ENCODE data around the gene DOP1A.

The DOP1A gene

GRCh38 chr6:83072726-83073125 is 5.3 kb downstream of the DOP1A start:
- DNase-seq = no peak

DNA sequence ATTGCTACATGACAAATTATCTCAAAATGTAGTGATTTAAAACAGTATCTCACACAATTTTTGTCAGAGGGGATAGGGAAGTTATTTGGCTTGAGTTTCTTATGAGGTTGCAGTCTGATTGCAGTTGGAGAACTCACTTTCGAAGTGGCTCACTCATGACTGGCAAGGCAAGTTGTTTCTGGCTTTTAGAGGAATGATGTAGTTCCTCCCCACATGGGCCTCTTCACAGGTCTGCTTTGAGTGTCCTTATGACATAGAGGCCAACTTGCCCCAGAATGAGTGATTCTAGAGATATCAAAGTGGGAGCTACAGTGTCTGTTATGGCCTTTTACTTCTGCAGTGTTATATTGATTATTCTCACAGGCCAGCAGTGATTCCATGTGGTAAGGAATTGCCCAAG is 6.1 kb downstream of the DOP1A start:
- no peak for DNase-seq

DNA sequence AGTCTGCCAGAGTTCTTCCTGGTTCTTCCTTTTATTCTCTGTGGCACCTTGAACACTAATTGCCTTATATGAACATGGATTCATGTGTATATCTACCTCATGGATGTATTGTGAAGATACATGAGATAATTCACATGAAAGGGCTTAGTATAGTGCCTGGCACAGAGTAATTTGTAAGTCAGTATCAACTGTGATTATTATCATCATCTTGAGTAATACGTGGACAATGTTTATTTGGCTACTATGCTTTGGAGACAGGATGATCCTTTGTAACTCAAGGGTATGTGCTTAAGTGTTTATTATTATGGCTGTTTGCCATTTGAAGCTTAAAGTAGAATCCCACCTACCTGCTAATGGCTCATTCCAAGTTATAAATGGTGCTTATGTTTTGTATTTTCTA is 16.0 kb downstream of the DOP1A start:
- DNase-seq = no peak

DNA sequence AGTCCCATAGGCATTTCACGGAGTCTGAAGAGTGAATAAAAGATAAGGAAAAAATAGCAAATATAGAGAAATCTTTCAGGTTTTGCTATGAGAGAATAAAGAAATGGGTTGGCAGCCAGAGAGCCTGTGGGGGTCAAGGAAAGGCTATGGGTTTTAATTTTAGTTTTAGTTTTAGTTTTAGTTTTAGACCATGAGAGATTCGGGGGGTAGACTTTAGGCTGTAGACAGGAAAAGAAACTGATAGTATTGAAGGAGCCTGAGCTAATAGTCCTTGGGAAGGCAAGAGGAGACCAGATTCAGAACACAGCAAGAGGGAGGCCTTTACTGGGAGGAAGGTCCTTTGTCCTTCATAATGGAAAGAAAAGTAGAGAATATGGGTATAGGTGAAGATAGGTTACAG is 19.3 kb downstream of the DOP1A start:
- no peak for DNase-seq

DNA sequence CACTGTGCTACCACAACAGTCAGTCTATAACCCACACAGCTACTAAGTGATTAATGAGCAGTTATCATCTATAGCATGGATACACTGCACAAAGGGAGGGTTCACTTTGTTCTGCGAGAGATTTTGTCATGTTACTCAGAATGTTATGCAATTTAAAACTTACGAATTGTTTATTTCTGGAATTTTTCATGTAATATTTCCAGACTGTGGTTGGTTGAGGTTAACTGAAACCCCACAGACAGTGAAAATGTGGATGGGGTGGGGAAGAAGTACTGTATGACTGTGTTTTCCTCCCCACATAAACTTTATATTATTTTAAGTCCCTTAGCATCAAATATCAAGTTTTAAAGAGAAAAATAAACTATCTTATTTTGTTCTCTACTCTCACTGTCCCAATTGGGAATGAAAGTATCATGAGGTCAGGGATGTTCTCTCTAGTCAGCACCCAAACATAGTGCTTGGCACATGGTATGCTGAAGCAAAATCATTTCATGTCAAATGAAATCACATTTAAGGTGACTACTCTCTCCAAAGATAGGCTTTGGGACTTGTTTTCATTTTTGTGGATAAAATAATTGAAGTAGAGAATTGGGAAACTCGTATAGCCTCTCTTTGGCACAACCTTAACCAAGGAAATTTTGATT is 25.4 kb downstream of the DOP1A start:
- no peak for DNase-seq

DNA sequence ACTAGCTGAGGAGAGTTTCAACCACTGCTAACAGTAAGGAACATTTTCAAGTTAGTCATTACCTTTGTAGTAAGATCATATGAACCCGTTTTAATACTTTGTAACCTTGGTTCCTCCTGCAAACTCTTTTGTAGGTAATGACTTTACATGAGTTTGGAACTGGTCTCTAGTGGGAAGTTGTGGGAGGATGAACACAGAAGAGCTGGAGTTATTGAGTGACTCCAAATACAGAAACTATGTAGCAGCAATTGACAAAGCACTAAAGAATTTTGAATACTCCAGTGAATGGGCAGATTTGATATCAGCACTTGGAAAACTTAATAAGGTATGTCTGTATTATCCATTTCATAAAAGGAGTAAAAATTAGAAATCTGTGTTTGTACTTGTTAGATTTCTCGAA is 29.3 kb downstream of the DOP1A start:
- no peak for DNase-seq

DNA sequence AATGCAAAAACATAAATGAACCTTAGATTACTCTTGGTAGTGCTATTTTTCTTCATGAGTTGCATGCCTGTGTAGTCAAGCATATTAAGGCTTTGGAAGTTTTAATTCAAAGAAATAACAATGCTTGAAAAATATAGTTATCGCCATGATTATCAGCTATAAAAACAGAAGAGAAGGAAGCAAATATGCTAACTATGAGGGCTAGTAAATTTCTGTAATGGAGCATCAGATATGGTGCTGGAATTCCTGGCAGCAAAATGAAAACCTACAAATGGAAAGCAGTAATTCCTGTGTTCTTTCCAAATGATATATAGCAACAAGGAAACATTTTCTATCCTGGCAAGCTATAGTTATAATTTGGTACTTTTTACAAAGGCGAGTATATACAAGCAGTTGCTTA is 29.7 kb downstream of the DOP1A start:
- DNase-seq = no peak

DNA sequence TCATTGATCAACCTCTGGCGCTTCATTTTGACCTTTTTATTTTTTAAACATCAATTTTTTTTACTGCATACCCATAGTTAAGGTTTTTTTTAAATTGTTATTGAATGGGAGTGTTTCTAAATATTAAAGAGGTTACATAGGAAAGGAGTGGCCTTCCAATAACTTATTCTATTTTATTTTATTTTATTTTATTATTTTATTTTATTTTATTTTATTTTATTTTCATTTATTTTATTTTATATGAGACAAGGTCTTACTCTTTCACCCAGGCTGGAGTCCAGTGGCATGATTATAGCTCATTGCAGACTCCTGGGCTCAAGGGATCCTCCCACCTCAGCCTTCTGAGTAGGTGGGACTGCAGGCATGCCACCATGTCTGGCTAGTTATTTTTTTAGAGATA is 30.2 kb downstream of the DOP1A start:
- no peak for DNase-seq

DNA sequence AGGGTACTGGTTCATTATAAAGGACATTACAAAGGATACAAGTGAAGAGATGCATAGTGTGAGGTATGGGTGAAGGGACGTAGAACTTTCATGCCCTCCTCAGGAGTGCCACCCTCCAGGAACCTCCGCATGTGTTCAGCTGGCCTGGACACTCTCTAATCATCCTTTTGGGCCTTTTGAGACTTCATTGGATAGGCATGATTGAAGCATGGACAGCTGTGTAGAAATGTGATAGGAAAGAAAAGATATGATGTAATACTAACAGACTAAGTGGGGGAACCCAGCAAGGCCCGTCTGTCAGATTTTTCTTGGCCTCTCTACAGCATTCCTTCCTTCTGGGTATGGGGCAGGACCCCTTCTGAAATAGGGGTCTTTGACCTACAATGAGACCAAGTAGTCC is 31.1 kb downstream of the DOP1A start:
- no peak for DNase-seq

DNA sequence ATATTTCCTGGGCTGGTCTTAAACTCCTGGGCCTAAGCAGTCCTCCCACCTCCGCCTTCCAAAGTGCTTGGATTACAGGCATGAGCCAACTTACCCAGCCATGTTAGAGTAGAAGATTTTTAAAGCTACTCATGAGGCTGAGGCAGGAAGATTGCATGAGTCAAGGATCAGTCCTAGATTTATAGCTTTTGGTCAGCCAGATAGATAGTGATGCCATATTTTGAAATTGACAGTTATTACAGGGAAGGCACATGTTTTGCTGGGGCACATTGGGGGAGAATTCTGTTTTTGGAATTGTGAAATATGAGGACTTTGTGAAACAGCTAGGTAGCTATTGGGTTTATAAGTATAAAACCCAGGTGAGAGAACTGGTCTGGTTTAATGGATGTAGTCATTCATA is 40.9 kb downstream of the DOP1A start:
- DNase-seq = no peak

- no peak for DNase-seq
Measured at GRCh38 chr6:83113258-83113657, 45.8 kb downstream of the DOP1A start.

DNA sequence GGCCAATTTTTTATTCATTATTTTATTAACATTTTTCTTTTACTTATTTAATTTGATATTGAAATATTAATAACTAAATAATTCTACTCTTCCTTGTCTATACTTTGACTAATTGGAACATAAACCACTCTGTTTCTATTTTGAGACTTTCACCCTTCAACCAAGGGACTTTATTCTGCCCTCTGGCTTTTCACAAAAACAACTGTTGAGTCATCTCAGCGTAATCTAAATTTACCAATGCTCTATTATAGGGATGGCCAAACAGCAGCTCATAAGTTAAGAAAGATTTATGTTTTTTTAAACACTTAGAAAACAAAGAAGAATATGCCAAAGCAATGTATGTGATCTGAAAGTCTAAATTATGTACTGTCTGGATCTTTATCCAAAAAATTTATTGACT is 46.7 kb downstream of the DOP1A start:
- DNase-seq = no peak

GRCh38 chr6:83117802-83118201 is 50.3 kb downstream of the DOP1A start:
- no peak for DNase-seq

GRCh38 chr6:83119742-83120300 is 52.4 kb downstream of the DOP1A start:
- DNase-seq = no peak

DNA sequence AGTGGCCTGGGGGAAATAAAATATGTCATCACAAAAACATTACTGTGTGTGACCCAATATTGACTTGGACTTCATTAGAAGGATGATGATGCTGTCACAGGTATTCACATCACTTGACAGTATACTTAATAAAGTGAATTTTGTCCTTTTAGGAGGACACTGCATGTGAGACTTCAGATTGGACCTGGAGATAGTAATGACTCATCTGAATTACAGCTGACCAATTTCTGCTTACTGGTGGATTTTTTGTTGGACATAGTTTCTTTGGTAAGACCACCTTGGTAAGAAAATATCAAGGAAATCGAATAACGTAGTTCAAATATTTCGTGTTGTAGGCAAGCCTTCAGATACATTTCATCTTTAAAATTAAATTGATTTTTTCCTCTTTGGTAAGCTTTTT is 57.1 kb downstream of the DOP1A start:
- DNase-seq = no peak

DNA sequence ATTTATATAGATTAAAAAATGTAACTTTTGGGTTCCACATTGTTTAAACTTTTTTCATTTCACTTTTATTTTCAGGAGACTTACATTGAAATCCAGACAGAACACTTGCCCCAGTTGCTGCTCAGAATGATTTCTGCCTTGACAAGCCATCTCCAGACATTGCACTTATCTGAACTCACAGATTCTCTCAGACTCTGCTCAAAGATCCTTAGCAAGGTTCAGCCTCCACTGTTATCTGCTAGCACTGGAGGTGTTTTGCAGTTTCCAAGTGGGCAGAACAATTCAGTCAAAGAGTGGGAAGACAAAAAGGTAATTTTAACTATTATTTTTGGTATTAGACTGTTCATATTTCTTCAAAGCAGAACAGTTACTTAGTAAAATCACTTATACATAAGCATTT is 58.0 kb downstream of the DOP1A start:
- no peak for DNase-seq

GRCh38 chr6:83126223-83126622 is 58.8 kb downstream of the DOP1A start:
- no peak for DNase-seq

DNA sequence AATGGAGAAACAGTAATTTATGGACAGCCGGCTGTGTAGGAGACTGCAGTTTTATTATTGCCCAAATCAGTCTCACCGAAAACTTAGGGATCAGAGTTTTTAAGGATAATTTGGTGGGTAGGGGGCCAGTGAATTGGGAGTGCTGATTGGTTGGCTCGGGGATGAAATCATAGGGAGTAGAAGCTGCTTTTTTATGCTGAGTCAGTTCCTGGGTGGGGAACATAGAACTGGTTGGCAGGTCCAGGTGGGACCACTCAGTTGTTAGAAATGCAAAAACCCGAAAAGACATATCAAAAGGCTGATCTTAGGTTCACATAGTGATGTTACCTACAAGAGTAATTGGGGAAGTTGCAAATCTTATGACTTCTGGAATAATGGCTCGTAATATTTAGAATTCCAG is 59.3 kb downstream of the DOP1A start:
- no peak for DNase-seq

DNA sequence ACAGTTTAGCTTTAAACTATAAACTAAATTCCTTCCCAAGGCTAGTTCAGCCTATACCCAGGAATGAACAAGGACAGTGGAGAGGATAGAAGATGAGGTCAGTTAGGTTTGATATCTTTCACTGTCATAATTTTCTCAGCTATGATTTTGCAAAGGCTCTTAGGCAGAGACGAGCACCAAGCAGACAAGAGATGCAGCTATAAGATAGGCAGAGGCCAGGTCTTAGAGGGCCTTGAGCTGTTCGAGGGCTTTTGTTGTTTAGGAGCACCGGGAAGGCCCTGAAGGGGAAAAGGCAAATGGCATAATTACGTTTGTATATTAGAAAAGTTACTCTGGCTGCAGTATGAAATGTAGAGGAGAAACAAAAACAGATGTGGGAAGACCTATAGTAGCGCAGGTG is 59.8 kb downstream of the DOP1A start:
- DNase-seq = no peak

DNA sequence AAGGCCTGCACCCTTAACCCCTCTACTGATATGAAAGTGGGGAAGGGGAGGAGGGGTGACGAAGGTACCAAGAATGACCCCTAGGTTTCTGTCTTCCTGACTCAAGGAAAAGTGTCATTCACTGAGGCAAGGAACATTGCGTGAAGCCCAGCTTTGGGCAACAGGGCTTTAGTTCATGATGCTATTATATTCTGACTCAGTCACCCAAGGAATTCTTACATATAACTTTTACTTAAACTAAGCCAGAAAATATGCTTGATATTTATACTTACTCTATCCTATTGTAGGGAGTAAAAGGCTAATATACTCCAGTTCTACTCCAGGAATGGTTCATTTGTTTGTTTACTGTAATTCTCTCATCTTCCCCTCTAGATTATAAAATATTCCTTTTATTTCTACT is 60.5 kb downstream of the DOP1A start:
- no peak for DNase-seq

GRCh38 chr6:83132121-83132520 is 64.7 kb downstream of the DOP1A start:
- DNase-seq = no peak

DNA sequence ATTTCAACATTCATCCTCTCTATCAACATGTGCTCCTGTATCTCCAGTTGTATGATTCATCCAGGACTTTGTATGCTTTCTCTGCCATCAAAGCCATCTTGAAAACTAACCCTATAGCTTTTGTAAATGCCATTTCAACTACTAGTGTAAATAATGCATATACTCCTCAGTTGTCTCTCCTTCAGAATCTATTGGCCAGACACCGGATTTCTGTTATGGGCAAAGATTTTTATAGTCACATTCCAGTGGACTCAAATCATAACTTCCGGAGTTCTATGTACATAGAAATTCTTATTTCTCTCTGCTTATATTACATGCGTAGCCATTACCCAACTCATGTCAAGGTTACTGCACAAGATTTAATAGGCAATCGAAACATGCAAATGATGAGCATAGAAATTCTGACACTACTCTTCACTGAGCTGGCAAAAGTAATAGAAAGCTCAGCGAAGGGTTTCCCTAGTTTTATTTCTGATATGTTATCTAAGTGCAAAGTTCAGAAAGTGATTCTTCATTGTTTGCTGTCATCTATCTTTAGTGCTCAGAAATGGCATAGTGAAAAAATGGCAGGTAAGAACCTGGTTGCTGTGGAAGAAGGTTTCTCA is 70.7 kb downstream of the DOP1A start:
- DNase-seq = no peak

DNA sequence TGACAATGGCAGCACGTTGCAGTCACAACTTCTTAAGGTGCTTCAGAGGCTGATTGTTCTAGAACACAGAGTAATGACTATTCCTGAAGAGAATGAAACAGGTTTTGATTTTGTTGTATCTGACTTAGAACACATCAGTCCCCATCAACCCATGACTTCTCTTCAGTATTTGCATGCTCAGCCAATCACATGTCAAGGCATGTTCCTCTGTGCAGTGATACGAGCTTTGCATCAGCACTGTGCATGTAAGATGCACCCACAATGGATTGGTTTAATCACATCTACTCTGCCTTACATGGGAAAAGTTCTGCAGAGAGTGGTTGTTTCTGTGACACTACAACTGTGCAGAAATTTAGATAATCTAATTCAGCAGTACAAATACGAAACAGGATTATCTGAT is 71.3 kb downstream of the DOP1A start:
- no peak for DNase-seq

GRCh38 chr6:83151114-83151513 is 83.6 kb downstream of the DOP1A start:
- DNase-seq = no peak

DNA sequence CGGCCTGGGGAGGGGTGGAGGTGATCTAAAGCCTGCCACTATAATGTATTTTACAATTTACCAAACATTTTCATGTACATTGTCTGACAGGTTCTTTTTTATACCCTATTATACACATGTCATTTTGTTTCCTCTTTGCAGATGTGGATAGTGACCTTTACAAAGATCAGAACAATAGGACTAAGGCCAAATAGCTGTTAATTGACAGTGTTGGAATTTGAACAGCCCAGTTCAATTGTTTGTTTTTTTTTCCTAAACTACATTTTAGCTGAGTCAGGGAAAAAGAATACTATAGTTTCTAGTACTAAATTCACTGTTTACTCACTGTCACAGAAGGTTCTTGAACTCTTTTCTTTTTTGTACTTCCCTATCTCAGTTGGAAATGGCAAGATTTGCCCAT is 85.4 kb downstream of the DOP1A start:
- no peak for DNase-seq

All from NCI-H748 treated with DMSO at 0.1 percent for 48 hours (cell line).